ENCODE measurements around the gene GRPEL1. TPM values are rescaled to one million over a fixed set of nuclear protein-coding genes. Genes with fewer than 3 reads are reported as not detected.

The GRPEL1 gene
- total RNA-seq, 1 donor from 2014 or later: 11.0 TPM

GRCh38 chr4:7041801-7042502 is 25.9 kb downstream of the GRPEL1 start:
- TF ChIP-seq POLR2A (IDR thresholded peaks at IDR 0.05) (no peak), POLR2AphosphoS5 (IDR thresholded peaks at IDR 0.05; ENCODE audit: insufficient read depth in 1 of 2, low read depth in 1 of 2) (no peak)
- TF ChIP-seq, protein P1, sequence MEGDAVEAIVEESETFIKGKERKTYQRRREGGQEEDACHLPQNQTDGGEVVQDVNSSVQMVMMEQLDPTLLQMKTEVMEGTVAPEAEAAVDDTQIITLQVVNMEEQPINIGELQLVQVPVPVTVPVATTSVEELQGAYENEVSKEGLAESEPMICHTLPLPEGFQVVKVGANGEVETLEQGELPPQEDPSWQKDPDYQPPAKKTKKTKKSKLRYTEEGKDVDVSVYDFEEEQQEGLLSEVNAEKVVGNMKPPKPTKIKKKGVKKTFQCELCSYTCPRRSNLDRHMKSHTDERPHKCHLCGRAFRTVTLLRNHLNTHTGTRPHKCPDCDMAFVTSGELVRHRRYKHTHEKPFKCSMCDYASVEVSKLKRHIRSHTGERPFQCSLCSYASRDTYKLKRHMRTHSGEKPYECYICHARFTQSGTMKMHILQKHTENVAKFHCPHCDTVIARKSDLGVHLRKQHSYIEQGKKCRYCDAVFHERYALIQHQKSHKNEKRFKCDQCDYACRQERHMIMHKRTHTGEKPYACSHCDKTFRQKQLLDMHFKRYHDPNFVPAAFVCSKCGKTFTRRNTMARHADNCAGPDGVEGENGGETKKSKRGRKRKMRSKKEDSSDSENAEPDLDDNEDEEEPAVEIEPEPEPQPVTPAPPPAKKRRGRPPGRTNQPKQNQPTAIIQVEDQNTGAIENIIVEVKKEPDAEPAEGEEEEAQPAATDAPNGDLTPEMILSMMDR (IDR thresholded peaks at IDR 0.05): no peak
- DNase-seq (ENCODE audit: extremely low spot score in 2 of 2): no peak
- intact Hi-C loops (cut with DNase I): loop anchor here (2.0 kb wide), 1 partner anchor 27 kb away; the partner anchor contains the start of gene GRPEL1

GRCh38 chr4:7041246-7041645 is 26.6 kb downstream of the GRPEL1 start:
- no peaks in the 10 kb centered on the region for H3K27me3 ChIP-seq
- no peak for DNase-seq (ENCODE audit: extremely low spot score in 2 of 2)
- peaks cover 37% of the 10 kb centered on the region for H3K4me1 ChIP-seq
- H3K36me3 ChIP-seq: no peaks in the 10 kb centered on the region
- intact Hi-C loops (cut with DNase I): no loop called here
- no peak overlapping the region for H3K27ac ChIP-seq
- peak overlapping the region in 1 of 2 donors; percentile 77 for H3K4me3 ChIP-seq
- TF ChIP-seq, protein P1 (IDR thresholded peaks at IDR 0.05): no peak
- TF ChIP-seq POLR2A (IDR thresholded peaks at IDR 0.05): no peak
- TF ChIP-seq POLR2AphosphoS5 (IDR thresholded peaks at IDR 0.05; ENCODE audit: insufficient read depth in 1 of 2, low read depth in 1 of 2): no peak
- no peaks in the 10 kb centered on the region for H3K9me3 ChIP-seq

More at GRCh38 chr4:7041801-7042502, 25.9 kb downstream of the GRPEL1 start:
- H3K36me3 ChIP-seq: no peaks in the 10 kb centered on the region
- no peaks in the 10 kb centered on the region for H3K9me3 ChIP-seq
- peak overlapping the region; percentile 77 to 80 for H3K4me3 ChIP-seq
- peak overlapping the region; percentile 61 for H3K27ac ChIP-seq
- H3K27me3 ChIP-seq: no peaks in the 10 kb centered on the region
- peaks cover 44% of the 10 kb centered on the region for H3K4me1 ChIP-seq

DNA sequence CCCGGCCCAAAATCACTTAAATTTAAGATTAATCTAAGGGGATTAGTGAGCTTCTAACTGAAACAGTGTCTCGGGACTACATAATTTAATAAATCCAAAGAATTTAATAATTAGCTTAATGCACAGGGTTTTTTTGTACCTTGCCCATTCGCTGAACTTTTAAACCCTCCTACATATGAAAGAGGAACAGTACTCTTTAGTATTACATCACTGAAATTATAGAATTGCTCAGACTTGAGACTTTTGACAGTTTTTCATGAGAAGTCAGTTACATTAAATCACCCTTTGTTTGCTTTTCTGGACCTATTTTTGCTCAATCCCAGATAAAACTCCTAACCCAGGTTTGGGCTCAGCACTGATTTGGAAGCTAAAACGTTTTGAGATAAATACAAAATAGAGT is 27.1 kb downstream of the GRPEL1 start:
- TF ChIP-seq, protein P1 (IDR thresholded peaks at IDR 0.05): no peak
- TF ChIP-seq POLR2AphosphoS5 (IDR thresholded peaks at IDR 0.05; ENCODE audit: insufficient read depth in 1 of 2, low read depth in 1 of 2) (no peak), POLR2A (IDR thresholded peaks at IDR 0.05) (no peak)
- H3K4me1 ChIP-seq: peaks cover 32% of the 10 kb centered on the region
- no peak for DNase-seq (ENCODE audit: extremely low spot score in 2 of 2)
- intact Hi-C loops (cut with DNase I): no loop called here
- H3K27ac ChIP-seq: no peak overlapping the region
- no peaks in the 10 kb centered on the region for H3K36me3 ChIP-seq
- H3K9me3 ChIP-seq: no peaks in the 10 kb centered on the region
- H3K4me3 ChIP-seq: no peak overlapping the region
- H3K27me3 ChIP-seq: no peaks in the 10 kb centered on the region

- no peak for DNase-seq (ENCODE audit: extremely low spot score in 2 of 2)
- intact Hi-C loops (cut with DNase I): no loop called here
- no peaks in the 10 kb centered on the region for H3K36me3 ChIP-seq
- H3K9me3 ChIP-seq: no peaks in the 10 kb centered on the region
- peaks cover 17% of the 10 kb centered on the region for H3K4me1 ChIP-seq
- H3K27ac ChIP-seq: no peak overlapping the region
- no peaks in the 10 kb centered on the region for H3K27me3 ChIP-seq
- no peak overlapping the region for H3K4me3 ChIP-seq
- TF ChIP-seq, protein P1 (IDR thresholded peaks at IDR 0.05): no peak
- TF ChIP-seq POLR2A (IDR thresholded peaks at IDR 0.05) (no peak), POLR2AphosphoS5 (IDR thresholded peaks at IDR 0.05; ENCODE audit: insufficient read depth in 1 of 2, low read depth in 1 of 2) (no peak)
These were observed 30.4 kb downstream of the GRPEL1 start for GRCh38 chr4:7037425-7037824.

Measured in vagina (tissue), 2 donors.